GM23338 (cell line): ENCODE results near the gene VIPR1.

Experiments used
- EZH2phosphoT487 ChIP-seq: fragments of 200-600 bp; sonication (generic); IDR thresholded peaks from one replicate; pipeline ENCODE4 v1.8.1; 2018; ENCODE audit warnings: antibody characterized with exemption; ENCODE audit not compliant: unreplicated experiment
- POLR2AphosphoS5 ChIP-seq: IDR thresholded peaks from 2 replicates; pipeline ENCODE4 v1.6.1; 2016; ENCODE audit warnings: antibody characterized with exemption, low read depth
- TF ChIP-seq, protein P1 (sequence below), 2 experiments: fragments of 200-600 bp in 1 of 2; sonication (generic) in 1 of 2; conservative IDR thresholded peaks; 2 replicates each; pipeline versions ENCODE4 v1.5.1 to v1.6.1; 2016 to 2017; ENCODE audit warnings: antibody characterized with exemption in 2 of 2, low read depth in 2 of 2, mild to moderate bottlenecking in 2 of 2, moderate library complexity in 1 of 2

- TF ChIP-seq, protein P1, sequence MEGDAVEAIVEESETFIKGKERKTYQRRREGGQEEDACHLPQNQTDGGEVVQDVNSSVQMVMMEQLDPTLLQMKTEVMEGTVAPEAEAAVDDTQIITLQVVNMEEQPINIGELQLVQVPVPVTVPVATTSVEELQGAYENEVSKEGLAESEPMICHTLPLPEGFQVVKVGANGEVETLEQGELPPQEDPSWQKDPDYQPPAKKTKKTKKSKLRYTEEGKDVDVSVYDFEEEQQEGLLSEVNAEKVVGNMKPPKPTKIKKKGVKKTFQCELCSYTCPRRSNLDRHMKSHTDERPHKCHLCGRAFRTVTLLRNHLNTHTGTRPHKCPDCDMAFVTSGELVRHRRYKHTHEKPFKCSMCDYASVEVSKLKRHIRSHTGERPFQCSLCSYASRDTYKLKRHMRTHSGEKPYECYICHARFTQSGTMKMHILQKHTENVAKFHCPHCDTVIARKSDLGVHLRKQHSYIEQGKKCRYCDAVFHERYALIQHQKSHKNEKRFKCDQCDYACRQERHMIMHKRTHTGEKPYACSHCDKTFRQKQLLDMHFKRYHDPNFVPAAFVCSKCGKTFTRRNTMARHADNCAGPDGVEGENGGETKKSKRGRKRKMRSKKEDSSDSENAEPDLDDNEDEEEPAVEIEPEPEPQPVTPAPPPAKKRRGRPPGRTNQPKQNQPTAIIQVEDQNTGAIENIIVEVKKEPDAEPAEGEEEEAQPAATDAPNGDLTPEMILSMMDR (conservative IDR thresholded peaks at IDR 0.05; ENCODE audit: low read depth in 2 of 2), result no peak
- TF ChIP-seq POLR2AphosphoS5, result no peak
- no peak for TF ChIP-seq EZH2phosphoT487
These were observed 75.6 kb downstream of the VIPR1 start for GRCh38 chr3:42578054-42578453.
